CD4-positive, alpha-beta T cell treated with Interleukin-1 beta for 1 hour (primary cell): Measurements from ENCODE around the gene PTEN.
"Not testable (repeated sequence)": the region's sequence is repeated elsewhere in the genome, so short reads cannot be mapped to it uniquely, and the experiment has no call there.

Experiments used
- DNase-seq, 2 donors: peaks; one replicate each; pipeline ENCODE4 v3.0.0-alpha.2; 2020 to 2022

The PTEN gene

DNA sequence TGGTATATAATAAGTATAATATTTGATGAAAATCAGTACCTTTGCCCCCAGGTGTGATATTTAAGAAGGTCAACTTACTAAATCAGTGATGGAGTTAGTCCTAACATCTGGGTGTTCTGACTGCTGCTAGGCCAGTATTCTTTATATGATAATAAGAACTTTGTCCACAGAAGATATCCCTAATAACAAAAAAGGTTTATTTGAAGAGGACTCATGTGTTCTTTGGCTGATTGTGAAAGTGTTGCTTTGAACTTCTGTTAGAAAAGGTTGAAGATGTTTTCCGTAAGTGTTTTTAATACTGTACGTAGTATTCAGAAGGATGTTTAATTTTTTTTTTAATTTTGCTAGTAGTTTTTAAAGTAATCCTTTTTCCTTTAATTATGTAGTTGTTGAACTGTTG is 10.2 kb downstream of the PTEN start:
- DNase-seq = no peak

GRCh38 chr10:87875929-87876571 is 12.6 kb downstream of the PTEN start:
- DNase-seq = no peak

DNA sequence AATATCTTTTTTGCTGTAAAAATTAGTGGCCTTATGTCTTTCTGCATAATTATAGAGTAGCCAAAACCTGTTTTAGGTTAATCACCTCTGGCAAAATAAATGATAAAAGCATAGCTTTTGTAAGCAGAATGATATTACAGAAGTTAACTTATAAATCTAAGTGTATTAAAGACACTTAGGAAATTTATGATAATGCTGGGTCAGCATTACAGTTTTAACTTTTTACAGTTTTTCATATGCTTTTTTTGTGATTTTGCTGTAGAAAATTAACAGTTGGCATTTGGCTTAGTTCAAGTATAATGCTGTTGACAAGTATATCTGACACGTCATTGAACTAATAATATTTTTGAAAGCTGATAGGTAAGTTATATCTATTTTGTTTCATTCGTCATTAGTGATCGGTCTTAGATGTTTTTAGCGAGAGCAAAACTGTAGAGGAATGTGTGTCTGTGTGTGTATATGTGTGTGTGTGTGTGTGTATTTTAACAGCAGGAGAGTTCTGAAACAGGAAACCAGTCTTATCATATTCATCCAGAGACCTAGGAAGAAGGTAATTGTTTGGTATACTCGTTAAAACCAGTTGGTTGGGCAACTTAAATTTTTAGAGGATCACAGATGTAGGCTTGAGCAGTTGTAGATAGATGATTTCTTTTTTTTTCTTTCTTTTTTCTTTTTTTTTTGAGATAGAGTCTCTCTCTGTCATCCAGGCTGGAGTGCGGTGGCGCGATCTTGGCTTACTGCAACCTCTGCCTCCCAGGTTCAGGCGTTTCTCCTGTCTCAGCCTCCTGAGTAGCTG is 15.4 kb downstream of the PTEN start:
- no peak for DNase-seq

DNA sequence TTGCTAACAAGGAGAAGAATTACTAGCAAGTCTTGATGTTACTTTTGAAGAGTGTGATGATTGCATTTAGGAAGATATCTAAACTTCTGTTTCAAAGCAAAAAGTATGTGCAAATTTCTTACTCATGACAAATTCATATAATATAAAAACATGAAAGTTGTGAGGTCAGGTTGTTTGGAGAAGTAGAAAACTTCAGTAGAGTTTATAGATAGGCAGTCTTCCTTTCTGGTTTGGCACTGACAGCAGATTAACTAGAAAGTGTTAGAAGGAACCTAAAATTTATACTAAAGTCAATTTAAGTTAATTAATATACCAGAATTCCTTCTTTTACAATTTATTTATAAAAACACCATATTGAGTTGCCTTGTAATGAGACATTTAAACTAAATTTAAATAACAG is 16.9 kb downstream of the PTEN start:
- DNase-seq = no peak

DNA sequence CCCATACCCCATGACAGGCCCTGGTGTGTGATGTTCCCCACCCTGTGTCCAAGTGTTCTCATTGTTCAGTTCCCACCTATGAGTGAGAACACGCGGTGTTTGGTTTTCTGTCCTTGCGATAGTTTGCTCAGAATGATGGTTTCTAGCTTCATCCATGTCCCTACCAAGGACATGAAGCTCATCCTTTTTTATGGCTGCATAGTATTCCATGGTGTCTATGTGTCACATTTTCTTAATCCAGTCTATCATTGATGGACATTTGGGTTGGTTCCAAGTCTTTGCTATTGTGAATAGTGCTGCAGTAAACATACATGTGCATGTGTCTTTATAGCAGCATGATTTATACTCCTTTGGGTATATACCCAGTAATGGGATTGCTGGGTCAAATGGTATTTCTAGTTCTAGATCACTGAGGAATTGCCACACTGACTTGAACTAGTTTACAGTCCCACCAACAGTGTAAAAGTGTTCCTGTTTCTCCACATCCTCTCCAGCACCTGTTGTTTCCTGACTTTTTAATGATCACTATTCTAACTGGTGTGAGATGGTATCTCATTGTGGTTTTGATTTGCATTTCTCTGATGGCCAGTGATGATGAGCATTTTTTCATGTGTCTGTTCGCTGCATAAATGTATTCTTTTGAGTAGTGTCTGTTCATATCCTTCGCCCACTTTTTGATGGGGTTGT is 18.1 kb downstream of the PTEN start:
- not testable (repeated sequence) for DNase-seq

GRCh38 chr10:87882555-87883294 is 19.3 kb downstream of the PTEN start:
- no peak for DNase-seq

GRCh38 chr10:87886635-87887034 is 23.2 kb downstream of the PTEN start:
- DNase-seq = no peak

- DNase-seq = no peak
Measured at GRCh38 chr10:87887146-87887545, 23.7 kb downstream of the PTEN start.

DNA sequence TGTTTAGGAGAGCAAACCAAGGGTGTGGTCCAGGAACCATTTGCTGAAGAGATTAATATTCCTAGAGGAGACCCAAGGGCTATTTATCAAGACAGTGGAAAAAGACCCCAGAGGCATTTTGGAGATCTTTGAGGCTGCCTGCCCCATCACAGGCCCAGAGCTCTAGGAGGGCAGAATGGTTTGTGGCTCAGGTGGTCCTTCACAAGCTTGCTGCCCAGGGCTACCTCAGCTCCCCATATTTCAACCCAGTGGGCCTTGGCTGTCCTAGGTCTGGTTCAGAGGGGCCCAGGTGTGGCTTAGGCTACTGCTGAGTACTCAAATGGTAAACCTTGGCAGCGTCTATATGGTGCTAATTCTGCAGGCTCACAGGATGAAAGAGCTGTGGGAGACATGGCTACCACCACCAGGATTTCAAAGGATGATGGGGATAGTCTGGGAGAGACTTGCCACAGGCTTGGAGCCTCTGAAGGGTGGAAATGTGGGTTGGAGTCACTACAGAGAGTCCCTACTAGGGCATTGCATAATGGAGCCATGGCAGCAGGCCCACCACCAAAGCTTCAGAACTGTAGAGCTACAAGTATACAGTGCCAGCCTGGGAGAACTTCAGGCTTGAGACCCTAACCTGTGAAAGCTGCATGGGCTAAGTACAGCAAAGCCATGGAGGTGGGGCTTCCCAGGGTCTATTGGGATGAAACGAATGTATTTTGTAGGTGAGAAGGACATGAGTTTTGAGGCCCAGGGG is 24.3 kb downstream of the PTEN start:
- no peak for DNase-seq

- DNase-seq = no peak
Measured at GRCh38 chr10:87895430-87895829, 32.0 kb downstream of the PTEN start.

GRCh38 chr10:87896216-87896615 is 32.8 kb downstream of the PTEN start:
- DNase-seq = no peak

GRCh38 chr10:87897957-87898356 is 34.5 kb downstream of the PTEN start:
- not testable (repeated sequence) for DNase-seq

DNA sequence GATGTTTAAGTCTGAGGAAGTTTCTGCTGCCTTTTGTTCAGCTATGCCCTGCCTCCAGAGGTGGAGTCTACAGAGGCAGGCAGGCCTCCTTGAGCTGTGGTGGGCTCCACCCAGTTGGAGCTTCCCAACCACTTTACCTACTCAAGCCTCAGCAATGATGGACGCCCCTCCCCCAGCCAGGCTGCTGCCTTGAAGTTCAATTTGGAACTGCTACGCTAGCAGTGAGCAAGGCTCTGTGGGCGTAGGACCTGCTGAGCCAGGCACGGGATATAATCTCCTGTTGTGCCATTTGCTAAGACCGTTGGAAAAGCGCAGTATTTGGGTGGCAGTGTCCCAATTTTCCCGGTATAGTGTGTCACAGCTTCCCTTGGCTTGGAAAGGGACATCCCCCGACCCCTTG is 40.0 kb downstream of the PTEN start:
- DNase-seq = not testable (repeated sequence)

GRCh38 chr10:87913156-87913921 is 49.9 kb downstream of the PTEN start:
- DNase-seq = no peak

DNA sequence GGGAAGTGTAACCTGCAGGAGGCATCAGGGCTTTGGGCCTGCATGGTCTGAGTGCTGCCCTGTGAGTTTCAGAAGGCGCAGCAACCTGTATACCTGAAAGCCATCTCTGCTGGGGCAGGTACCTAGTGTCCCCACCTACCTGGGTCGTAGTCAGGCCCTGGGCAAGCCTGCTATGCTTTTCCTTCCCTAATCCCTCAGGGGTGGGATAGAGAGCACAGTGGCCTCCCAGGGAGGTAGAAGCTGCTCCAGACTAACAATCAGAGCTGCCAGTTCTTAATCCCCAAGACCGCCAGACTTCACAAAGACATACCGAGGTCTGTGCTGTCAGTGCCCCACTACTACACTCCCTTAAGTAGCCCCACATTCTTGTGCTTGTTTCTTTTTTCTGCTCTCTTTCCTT is 52.0 kb downstream of the PTEN start:
- no peak for DNase-seq

DNA sequence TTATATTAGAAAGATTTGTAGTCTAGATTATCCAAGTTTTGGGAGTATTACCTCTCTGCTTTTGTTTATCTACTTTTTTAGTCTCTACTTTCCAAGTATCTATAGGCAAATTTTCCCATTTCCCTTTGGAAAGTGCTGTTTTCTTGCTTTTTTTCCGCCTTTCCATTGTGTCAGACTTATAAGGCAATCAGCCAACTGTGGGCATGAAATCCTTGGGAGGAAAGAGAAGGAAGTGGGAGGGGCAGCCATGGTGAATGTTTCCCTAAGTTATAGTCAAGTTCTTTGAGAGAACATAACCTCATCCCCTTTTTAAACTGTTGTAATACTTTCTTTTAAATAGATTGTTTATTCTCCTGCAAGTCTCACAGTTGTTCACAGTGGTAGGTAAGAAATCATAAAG is 52.6 kb downstream of the PTEN start:
- no peak for DNase-seq

DNA sequence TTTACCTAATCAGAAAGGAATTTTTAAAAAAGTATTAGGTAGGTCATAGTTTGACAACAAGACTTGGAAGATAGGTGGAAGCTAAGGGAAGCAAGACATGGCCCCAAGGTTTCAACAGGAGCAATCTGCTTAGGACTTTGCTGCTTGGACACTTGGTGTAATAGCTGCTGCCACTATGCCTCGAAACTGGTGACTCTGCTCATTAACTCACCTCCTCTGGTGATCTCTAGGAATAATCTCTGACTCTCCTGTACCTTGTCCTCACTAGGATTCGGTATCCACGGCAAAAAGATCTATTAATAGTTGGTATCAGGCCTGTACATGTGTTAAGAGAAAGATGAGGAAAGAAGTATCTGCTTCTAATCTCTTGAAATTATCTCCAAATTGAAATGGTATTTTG is 53.1 kb downstream of the PTEN start:
- DNase-seq = no peak

DNA sequence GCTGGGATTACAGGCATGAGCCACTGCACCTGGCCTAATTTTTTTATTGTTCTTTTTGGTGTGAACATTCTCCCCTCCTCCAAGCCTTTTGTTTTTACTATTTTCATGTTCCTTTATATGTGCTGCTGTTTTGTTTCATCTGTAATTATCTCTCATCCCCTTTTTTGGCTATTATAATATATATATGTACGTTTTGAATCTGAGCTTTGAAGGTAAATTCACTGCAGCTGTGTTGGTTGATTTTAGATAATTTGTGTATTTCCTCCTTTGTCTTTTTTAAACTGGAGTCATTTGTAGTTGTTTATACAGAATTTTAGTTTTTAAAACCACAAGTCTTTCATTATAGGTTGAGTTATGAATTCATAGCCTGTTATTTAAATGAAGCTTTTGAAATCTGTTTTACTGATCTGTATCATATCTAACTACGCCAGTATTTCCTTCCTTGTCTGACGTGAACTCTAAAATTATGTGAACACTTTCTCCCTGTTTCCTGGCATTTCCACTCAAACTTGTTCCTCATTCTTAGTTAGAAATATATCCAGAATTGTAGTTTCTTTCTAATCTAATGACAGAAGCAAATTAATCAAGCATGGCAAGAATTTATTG is 54.9 kb downstream of the PTEN start:
- DNase-seq = no peak

GRCh38 chr10:87920538-87920937 is 57.1 kb downstream of the PTEN start:
- no peak for DNase-seq

GRCh38 chr10:87921931-87922688 is 58.7 kb downstream of the PTEN start:
- DNase-seq = no peak

GRCh38 chr10:87923233-87923632 is 59.8 kb downstream of the PTEN start:
- no peak for DNase-seq
